Liver (tissue), 4 donors: ENCODE data around the gene REC114. TPM values are rescaled to one million over a fixed set of nuclear protein-coding genes. Genes with fewer than 3 reads are reported as not detected.

Experiments
- polyA plus RNA-seq, 2 donors: library from polyadenylated mRNA; stranded (reverse) in 1 of 2; unstranded in 1 of 2; fragments of 200-250 nt in 1 of 2; fragments of >200 nt in 1 of 2; fragmentation: Nextera tagmentation in 1 of 2; extraction: Ambion mirVana in 1 of 2; gene quantifications; one replicate each; pipeline versions ENCODE4 v1.2.1 to v1.2.3, GENCODE V29; 2013 to 2015
- total RNA-seq, 2 donors: library from RNA; depleted of rRNA; stranded (reverse); fragments of >200 nt; gene quantifications; one replicate each; pipeline ENCODE4 v1.2.3, GENCODE V29; 2014
- donor health status: healthy.
- donor health status: healthy.
- donor health status: healthy.

REC114 gene
- total and polyA plus RNA-seq, 4 donors: not detected

Other genes with a start within 250 kb of the REC114 start
- gene HCN4, start 74.2 kb upstream of the REC114 start, total RNA-seq: not detected
- not detected for gene HCN4, start 74.2 kb upstream of the REC114 start, polyA plus RNA-seq
- gene NPTN, start 190.2 kb downstream of the REC114 start, total RNA-seq: 10 to 100 TPM; 28.4 to 42.4 TPM
- gene NPTN, start 190.2 kb downstream of the REC114 start, polyA plus RNA-seq: 10 to 100 TPM; 16.8 to 39.4 TPM
- gene CD276, start 241.2 kb downstream of the REC114 start, total RNA-seq: 10 to 100 TPM; 19.7 to 30.4 TPM
- gene CD276, start 241.2 kb downstream of the REC114 start, polyA plus RNA-seq: 10 to 100 TPM; 12.9 to 37.9 TPM